Adrenal gland (tissue), 12 donors: ENCODE results near the gene MDH1. TPM values are rescaled to one million over a fixed set of nuclear protein-coding genes. Genes with fewer than 3 reads are reported as not detected.

Experiments used
- DNase-seq, 7 donors: peaks; one replicate each; pipeline ENCODE4 v3.0.0-alpha.2; 2019 to 2020
- H3K27ac ChIP-seq, 5 donors: fragments of 200-600 bp; sonication (generic) in 4 of 5; 1 replicate in 3 of 5; 2 replicates in 2 of 5; pipeline versions ENCODE4 v1.5.1 to v1.8.0; 2016 to 2020; ENCODE audit warnings: mild to moderate bottlenecking in 1 of 5
- H3K27me3 ChIP-seq: fragments of 200-600 bp; 2 replicates; pipeline ENCODE4 v1.8.0; 2021
- H3K36me3 ChIP-seq, 2 donors: fragments of 200-600 bp; replicated peaks in 1 of 2; 1 replicate in 1 of 2; 2 replicates in 1 of 2; pipeline versions ENCODE4 v1.5.1 to v1.8.0; 2018 to 2022
- H3K4me1 ChIP-seq, 2 donors: fragments of 200-600 bp; replicated peaks in 1 of 2; 1 replicate in 1 of 2; 2 replicates in 1 of 2; pipeline versions ENCODE4 v1.5.1 to v1.8.0; 2018 to 2021
- H3K4me3 ChIP-seq, 4 donors: fragments of 200-600 bp; sonication (generic) in 3 of 4; one replicate each; pipeline ENCODE4 v1.5.1; 2016 to 2018
- H3K9me3 ChIP-seq, 3 donors: fragments of 200-600 bp; sonication (generic) in 1 of 3; replicated peaks in 1 of 3; 1 replicate in 2 of 3; 2 replicates in 1 of 3; pipeline versions ENCODE4 v1.5.1 to v1.8.0; 2016 to 2021
- CTCF ChIP-seq, 6 experiments: fragments of 450-650 bp in 4 of 6; fragments of 200-600 bp in 2 of 6; sonication (generic) in 1 of 6; IDR thresholded peaks; 1 replicate in 5 of 6; 2 replicates in 1 of 6; pipeline versions ENCODE4 v1.5.1 to v1.8.0; 2016 to 2021; ENCODE audit warnings: antibody characterized with exemption in 6 of 6, mild to moderate bottlenecking in 2 of 6, moderate library complexity in 1 of 6
- POLR2A ChIP-seq, 2 donors: fragments of 450-650 bp; IDR thresholded peaks; one replicate each; pipeline ENCODE4 v1.6.1; 2017; ENCODE audit warnings: antibody characterized with exemption in 2 of 2, mild to moderate bottlenecking in 2 of 2, moderate library complexity in 1 of 2
- WGBS, 4 donors: extraction: QIAGEN DNeasy Blood & Tissue Kit in 2 of 4; methylation state at CpG; one replicate each; pipeline versions ENCODE4 v1.1.5 to v1.1.7; 2013 to 2017; 5-methylcytosine and 5-hydroxymethylcytosine counted together
- intact Hi-C, 2 donors: fragments of 100-400 bp; cut with DNase I; formaldehyde crosslinking; loops; one replicate each; pipeline versions ENCODE4 v1.14.1 to v1.15.0; 2022 to 2023
- polyA plus RNA-seq, 3 donors: library from polyadenylated mRNA; stranded (reverse); fragments of 200-250 nt in 2 of 3; fragments of 350-450 nt in 1 of 3; fragmentation: Illumina TruSeq in 1 of 3; extraction: RNeasy Lipid Tissue Mini Kit (QIAGEN cat#74804) in 1 of 3; gene quantifications; one replicate each; pipeline ENCODE4 v1.2.3, GENCODE V29; 2013 to 2014
- total RNA-seq, 9 donors: library from RNA; depleted of rRNA in 4 of 9; stranded (reverse); fragments of >200 nt in 4 of 9; fragments of 120-200 nt in 1 of 9; fragmentation: NEBNext Ultra II Directional in 1 of 9; extraction: Animal tissue kit (Norgen Biotek cat#: 25700) in 1 of 9; gene quantifications; one replicate each; pipeline versions ENCODE4 v1.1.0 to v1.2.4, GENCODE V29; 2013 to 2023
- donor health status: healthy with polysubstance abuse.
- donor health status: Bipolar disorder and iron deficiency.
- donor health status: DM: yes; HTN: yes; CAD: no.
- donor health status: DM: no; HTN: no; CAD: no.
- donor health status: DM: no; HTN: no; CAD: no.
- donor health status: DM: yes; HTN: yes; CAD: no.

The MDH1 gene
- total and polyA plus RNA-seq, 12 donors: 184 to 477 (median 287) TPM

DNA sequence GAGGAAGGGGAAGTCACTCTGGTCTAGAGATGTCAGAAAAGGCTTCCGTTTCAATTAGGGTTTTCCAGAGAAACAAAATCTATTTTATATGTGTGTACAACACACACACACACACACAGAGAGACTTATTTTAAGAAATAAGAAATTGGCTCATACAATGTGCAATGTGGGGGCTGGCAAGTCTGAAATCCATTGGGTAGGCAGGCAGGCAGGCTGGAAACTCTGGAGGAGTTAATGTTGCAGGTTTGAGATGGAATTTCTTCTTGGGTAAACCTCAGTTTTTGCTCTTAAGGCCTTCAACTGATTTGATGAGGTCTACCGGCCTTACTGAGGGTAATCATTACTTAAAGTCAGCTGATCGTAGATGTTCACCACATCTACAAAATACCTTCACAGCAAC, 62.6 kb downstream of the MDH1 start:
- no peaks in the 10 kb centered on the region for H3K27me3 ChIP-seq
- intact Hi-C loops: no loop called here
- DNase-seq: no peak
- H3K36me3 ChIP-seq: no peaks in the 10 kb centered on the region
- TF ChIP-seq POLR2A (IDR thresholded peaks at IDR 0.05): no peak
- TF ChIP-seq CTCF (IDR thresholded peaks at IDR 0.05): no peak
- no peak overlapping the region for H3K27ac ChIP-seq
- WGBS, 4 donors: 77 to 83% (median 79%) methylated on average over 3 of the region's 3 CpGs
- H3K4me1 ChIP-seq: no peaks in the 10 kb centered on the region
- H3K9me3 ChIP-seq: no peaks in the 10 kb centered on the region
- H3K4me3 ChIP-seq: no peak overlapping the region

DNA sequence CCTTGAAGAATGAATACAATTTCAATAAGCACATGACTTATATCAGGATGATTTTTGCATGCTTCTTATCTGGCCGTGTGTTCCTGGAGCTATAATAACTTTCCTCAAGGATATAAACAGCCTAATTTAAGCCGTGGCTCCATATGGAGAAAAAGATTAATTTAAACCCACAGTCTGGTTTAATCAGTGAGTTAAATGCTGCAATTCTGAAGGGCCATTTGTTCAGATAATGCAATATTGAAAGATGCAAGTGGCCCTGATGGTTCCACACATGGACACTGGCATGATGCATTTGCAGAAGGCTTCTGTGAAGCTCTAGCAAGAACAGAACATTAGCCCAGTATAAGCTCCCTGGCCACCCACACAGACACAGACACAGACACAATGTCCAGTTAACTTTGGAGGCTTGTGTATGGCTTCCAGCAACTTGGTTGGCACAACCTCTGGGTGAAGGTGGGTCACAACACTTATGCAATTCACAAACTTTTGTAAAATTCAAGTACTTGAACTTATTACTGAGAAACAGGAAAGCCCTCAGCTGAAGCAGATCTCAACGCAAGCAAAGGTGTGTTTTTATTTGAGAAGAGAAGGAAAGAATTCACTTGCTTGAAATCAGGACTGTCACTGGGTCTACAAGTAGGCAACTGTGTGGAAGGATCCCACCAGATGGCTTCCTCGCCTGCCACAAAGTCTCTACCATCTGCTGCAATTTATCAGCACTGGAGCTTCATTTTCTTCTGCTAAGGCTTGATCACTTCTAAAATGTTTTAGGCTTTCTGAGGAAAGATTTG, 63.3 kb downstream of the MDH1 start:
- Histone ChIP-seq H3K4me3 (no peak overlapping the region), H3K4me1 (no peaks in the 10 kb centered on the region), H3K27ac (no peak overlapping the region), H3K27me3 (no peaks in the 10 kb centered on the region), H3K9me3 (no peaks in the 10 kb centered on the region), H3K36me3 (no peaks in the 10 kb centered on the region)
- intact Hi-C loops: no loop called here
- 55 to 70% (median 63%) methylated on average over 4 of the region's 4 CpGs for WGBS, 4 donors
- no peak for DNase-seq
- no peak for TF ChIP-seq POLR2A (IDR thresholded peaks at IDR 0.05)
- no peak for TF ChIP-seq CTCF (IDR thresholded peaks at IDR 0.05)

GRCh38 chr2:63652652-63652985, 63.9 kb downstream of the MDH1 start:
- WGBS, 4 donors: 78 to 90% (median 80%) methylated on average over 2 of the region's 2 CpGs
- Histone ChIP-seq H3K36me3 (no peaks in the 10 kb centered on the region), H3K27me3 (no peaks in the 10 kb centered on the region), H3K4me1 (no peaks in the 10 kb centered on the region), H3K9me3 (no peaks in the 10 kb centered on the region), H3K27ac (no peak overlapping the region), H3K4me3 (no peak overlapping the region)
- DNase-seq: no peak
- TF ChIP-seq POLR2A (IDR thresholded peaks at IDR 0.05): no peak
- TF ChIP-seq CTCF (IDR thresholded peaks at IDR 0.05): no peak
- intact Hi-C loops: no loop called here

DNA sequence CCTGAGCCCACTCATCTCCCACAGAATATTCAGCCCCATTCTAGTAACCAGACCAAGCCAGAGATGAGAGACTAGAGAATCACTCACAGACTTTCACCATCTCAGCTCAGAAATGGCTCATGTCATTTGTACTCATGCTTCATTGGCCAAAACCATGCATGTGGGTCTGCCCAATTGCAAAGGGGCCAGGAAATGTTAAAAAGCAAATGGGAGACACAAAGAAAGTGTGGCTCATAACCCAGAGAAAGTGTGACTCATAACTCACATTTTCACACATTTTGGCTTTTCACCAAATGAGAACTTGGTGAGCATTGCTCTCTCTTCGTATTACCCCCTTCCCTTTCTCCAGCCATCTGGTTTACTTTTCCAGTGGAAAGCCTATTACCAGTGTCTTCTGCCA, 66.2 kb downstream of the MDH1 start:
- Histone ChIP-seq H3K4me3 (no peak overlapping the region), H3K9me3 (no peaks in the 10 kb centered on the region), H3K27me3 (no peaks in the 10 kb centered on the region), H3K4me1 (no peaks in the 10 kb centered on the region), H3K36me3 (no peaks in the 10 kb centered on the region), H3K27ac (no peak overlapping the region)
- WGBS, 4 donors: 70 to 92% (median 86%) methylated on average over 1 of the region's 1 CpG
- no peak for TF ChIP-seq CTCF (IDR thresholded peaks at IDR 0.05)
- no peak for TF ChIP-seq POLR2A (IDR thresholded peaks at IDR 0.05)
- intact Hi-C loops: no loop called here
- no peak for DNase-seq

Other genes starting within 250 kb of the MDH1 start
- gene WDPCP, start 486 bp upstream of the MDH1 start, total RNA-seq: 10 to 100 TPM in 6 of 9 donors, 1 to 10 TPM in 3; 4.3 to 14.6 (median 10.5) TPM
- gene WDPCP, start 486 bp upstream of the MDH1 start, polyA plus RNA-seq: 1 to 10 TPM; 2.7 to 5.0 (median 4.7) TPM